NCI-H1048 (cell line): ENCODE measurements around the gene RNH1.
"Not testable (repeated sequence)": the region's sequence is repeated elsewhere in the genome, so short reads cannot be mapped to it uniquely, and the experiment has no call there.

Experiments
- DNase-seq: peaks from one replicate; lab custom pipeline; 2025; lab: John Stamatoyannopoulos, UW

RNH1 gene

DNA sequence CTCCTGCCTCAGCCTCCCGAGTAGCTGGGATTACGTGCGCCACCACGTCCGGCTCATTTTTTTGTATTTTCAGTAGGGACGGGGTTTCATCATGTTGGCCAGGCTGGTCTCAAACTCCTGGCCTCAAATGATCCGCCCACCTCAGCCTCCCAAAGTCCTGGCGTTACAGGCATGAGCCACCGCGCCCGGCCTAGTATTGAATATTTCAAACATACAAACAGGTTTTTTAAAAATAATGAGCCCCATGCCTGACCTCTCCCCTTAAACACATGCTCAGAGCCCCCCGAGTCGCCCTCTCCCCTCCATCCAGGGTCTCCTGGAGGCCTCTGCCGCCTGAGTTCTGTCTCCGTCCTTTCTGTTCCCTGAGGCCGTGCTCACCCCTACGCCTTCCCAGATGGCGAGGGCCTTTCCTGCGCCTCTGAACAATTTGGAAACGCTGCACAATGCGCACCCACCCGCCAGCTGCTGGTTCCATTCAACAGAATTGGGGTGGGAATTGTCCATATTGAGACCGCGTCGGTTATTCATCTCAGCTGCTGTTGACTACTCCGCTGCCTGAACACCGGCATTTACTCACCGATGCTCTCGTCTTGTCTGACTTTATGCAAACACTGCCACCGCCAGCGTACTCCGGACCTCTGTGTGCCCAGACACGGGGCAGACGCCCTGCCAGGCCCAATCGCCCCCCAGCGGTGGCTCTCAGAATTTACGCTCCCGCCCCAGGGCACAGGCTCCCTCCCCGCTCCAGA, 13.6 kb upstream of the RNH1 start:
- DNase-seq = no peak

GRCh38 chr11:518463-519202, 11.6 kb upstream of the RNH1 start:
- DNase-seq = peak; percentile 72

DNA sequence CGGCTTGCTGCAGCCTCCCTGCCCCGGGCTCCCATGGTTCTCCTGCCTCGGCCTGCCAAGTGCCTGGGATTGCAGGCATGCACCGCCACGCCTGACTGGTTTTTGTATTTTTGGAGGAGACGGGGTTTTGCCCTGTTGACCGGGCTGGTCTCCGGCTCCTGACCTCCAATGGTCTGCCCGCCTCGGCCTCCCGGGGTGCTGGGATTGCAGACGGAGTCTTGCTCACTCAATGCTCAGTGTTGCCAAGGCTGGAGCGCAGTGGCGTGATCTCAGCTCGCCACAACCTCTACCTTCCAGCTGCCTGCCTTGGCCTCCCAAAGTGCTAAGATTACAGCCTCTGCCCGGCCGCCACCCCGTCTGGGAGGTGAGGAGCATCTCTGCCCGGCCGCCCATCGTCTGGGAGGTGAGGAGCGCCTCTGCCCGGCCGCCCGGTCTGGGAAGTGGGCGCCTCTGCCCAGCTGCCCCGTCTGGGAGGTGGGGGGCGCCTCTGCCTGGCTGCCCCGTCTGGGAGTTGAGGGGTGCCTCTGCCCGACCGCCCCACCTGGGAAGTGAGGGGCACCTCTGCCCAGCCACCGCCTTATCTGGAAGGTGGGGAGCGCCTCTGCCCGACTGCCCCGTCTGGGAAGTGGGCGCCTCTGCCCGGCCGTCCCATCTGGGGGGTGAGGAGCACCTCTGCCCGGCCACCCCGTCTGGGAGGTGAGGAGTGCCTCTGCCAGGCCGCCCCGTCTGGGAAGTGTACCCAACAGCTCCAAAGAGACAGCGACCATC, 10.1 kb upstream of the RNH1 start:
- not testable (repeated sequence) for DNase-seq

GRCh38 chr11:516400-516799, 9.4 kb upstream of the RNH1 start:
- DNase-seq = no peak

DNA sequence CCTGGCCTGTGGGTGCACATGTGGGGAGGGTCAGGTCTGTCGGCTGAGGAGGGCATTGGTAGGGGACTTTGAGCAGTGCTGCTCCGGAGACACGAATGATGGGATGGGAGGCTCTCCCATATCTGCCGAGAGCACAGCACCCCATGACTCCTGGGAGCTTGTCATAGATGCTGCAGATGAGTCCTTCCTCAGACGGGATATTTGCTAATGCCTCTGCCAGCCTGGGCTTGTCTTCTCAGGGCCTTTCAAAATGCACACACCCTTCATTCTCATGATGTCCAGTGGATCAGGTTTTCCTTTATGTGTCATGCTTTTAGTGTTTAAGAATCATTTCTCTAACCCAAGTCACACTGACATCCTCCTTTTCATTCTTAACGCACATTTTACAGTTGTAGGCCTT, 8.1 kb upstream of the RNH1 start:
- DNase-seq = no peak

DNA sequence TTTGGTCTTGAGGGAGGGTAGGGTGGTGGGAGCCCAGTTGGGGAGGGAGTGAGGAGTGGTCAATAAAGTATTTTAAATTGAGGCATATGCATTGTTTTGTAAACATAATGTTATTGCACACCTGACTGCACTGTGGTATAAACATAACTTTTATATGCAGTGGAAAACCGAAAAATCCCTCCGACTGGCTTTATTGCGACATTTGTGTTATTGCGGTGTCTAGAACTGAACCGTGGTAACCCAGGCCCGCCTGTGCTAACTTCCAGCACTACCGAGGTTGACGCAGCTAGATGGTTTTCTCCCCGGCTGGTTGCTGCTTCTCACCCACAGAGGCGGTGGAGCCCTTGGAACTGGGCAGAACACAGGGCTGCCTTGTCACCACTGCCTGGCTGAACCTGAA, 7.6 kb upstream of the RNH1 start:
- no peak for DNase-seq

DNA sequence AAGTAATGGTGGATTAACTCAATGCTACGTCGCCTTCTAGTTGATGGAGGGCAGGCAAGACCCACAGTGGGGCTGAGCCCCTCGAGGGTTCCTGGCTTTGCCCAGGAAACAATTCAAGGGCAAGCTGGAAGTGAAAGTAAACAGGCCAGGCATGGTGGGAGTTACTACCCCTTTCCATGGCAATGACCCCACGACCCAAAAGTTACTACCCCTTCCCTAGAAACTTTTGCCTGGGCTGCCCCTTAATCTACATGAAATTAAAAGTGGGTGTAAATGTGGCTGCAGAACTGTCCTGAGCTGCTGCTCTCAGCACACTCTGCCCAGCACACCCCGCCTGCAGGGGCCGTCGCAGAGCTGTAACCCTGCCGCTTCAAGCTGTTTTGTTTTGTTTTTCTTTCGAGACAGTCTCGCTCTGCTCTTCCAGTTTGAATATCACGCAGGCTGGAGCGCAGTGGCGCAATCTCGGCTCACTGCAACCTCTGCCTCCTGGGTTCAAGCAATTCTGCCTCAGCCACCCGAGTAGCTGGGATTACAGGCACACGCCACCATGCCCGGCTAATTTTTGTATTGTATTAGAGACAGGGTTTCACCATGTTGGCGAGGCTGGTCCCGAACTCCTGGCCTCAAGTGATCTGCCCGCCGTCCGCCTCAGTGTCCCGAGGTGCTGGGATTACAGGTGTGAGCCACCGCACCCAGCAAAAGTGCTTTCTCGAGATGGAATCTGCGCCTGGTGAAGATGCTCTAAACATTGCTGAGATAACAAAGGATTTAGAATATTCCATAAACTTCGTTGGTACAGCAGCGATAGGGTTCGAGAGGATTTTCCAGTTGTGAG, 5.9 kb upstream of the RNH1 start:
- DNase-seq = no peak

- DNase-seq = no peak
These were observed 1.9 kb upstream of the RNH1 start for GRCh38 chr11:508956-509355.

DNA sequence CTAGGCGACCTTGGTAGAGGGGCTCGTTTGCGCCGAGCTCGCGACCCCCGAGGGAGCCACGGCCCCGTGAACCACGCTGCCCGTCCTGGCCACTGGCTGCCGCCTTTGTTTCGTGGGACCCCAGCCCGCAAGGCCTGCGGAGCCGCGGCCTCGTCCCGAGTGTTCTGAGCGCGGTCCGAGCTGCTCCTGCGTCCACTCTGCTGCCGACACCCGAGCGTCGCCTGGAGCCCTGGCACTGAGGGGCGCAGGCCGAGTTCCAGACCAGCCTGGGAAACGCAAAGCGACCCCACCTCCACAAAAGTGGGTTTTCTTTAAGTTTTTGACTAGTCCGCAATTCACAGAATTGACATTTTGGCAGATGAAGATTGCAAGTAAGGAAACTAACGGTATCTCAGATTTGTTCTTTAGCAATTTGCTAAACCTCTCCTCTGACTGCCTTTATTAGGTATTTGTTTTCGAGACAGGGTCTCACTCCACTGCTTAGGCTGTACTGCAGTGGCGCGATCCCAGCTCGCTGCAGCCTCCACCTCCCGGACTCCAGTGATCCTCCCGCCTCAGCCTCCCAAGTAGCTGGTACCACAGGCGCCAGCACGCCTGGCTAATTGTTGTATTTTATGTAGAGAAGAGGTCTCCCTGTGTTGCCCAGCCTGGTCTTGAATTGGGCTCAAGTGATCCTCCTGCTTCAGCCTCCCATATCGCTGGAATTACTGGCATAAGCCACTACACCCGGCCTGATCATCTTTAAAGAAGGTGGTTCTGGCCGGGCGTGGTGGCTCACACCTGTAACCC, 879 bp upstream of the RNH1 start:
- no peak for DNase-seq

GRCh38 chr11:506238-506994, 626 bp downstream of the RNH1 start:
- DNase-seq = peak; percentile 96

GRCh38 chr11:504994-505344, 2.1 kb downstream of the RNH1 start:
- no peak for DNase-seq

- no peak for DNase-seq
These were observed 2.7 kb downstream of the RNH1 start for GRCh38 chr11:504053-504993.

- no peak for DNase-seq
These were observed 3.7 kb downstream of the RNH1 start for GRCh38 chr11:503179-503981.

DNA sequence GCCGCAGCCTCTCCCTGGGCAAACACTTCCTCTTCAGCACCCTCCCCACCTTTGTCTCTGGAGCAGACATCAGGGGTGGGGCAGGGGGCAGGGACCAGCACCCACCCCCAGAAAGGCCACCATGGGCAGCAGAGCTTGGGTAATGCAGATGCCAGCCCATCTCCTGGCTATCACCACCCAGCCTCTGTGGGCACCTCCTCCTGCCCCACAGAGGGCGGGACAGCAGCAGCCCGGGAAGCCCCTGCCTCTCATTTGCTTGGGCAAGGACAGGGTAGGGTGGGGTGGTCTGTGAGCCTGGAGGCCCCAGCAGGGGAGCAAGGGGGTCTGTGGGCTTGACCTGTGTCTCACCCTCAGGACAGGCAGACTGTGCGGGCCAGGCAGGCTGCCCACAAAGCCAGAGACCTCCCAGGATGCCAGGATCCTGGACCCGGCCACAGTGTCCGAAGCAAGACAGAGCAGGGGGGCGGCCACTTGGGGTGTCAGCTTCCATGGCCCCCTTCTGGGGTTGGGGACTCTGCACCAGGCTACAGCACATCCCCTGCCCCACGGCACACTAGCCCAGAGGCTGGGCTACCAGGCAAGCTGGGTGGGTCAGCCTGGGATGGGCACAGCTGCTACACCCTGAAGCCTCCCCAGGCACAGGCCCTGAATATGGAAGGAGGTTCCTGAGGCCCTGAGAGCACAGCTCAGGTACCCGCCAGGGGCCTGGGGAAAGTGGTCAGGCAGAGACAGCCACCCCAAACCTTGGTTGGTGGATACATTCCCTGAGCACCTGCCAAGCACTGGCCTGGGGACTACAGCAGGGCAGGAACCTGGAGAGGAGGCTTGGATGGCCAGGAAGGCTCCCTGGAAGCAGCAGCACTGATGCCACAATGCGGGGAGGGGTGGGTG, 4.5 kb downstream of the RNH1 start:
- DNase-seq = no peak

- no peak for DNase-seq
These were observed 5.3 kb downstream of the RNH1 start for GRCh38 chr11:501683-502287.

GRCh38 chr11:501001-501682, 5.9 kb downstream of the RNH1 start:
- DNase-seq = no peak
